ENCODE results near the gene MOV10. TPM values are rescaled to one million over a fixed set of nuclear protein-coding genes. Genes with fewer than 3 reads are reported as not detected.

Gene MOV10
- total and polyA plus RNA-seq, 5 donors from 2014 or later: 26.1 to 94.2 (median 29.8) TPM

- H3K4me1 Mint-ChIP-seq: no peaks in the 10 kb centered on the region
- H3K4me3 Mint-ChIP-seq: no peak overlapping the region
- H3K9me3 Mint-ChIP-seq: no peaks in the 10 kb centered on the region
- no peak overlapping the region for H3K4me3 ChIP-seq (ENCODE audit: low read depth, low read length)
- peaks cover 14% of the 10 kb centered on the region for H3K27me3 Mint-ChIP-seq
- H3K27ac Mint-ChIP-seq: no peak overlapping the region
- no peaks in the 10 kb centered on the region for H3K9me3 ChIP-seq (ENCODE audit: control insufficient read depth in 2 of 2, low read length in 2 of 2)
- H3K27ac ChIP-seq (ENCODE audit: insufficient read depth, low read length, poor library complexity, severe bottlenecking): no peak overlapping the region
- H3K27me3 ChIP-seq (ENCODE audit: control insufficient read depth, insufficient read depth, low read length): no peaks in the 10 kb centered on the region
- H3K36me3 ChIP-seq (ENCODE audit: control insufficient read depth, insufficient read depth, low read length): no peaks in the 10 kb centered on the region
- no peak for DNase-seq
- no peaks in the 10 kb centered on the region for H3K36me3 Mint-ChIP-seq
- ATAC-seq (ENCODE audit: low read depth in 2 of 2): no peak
- no peaks in the 10 kb centered on the region for H3K4me1 ChIP-seq (ENCODE audit: control insufficient read depth, insufficient read depth, low read length, poor library complexity, severe bottlenecking)
Observed at GRCh38 chr1:112731451-112731850, 57.0 kb downstream of the MOV10 start.

- H3K4me3 ChIP-seq (ENCODE audit: low read depth, low read length): no peak overlapping the region
- no peak overlapping the region for H3K4me3 Mint-ChIP-seq
- no peaks in the 10 kb centered on the region for H3K36me3 Mint-ChIP-seq
- no peaks in the 10 kb centered on the region for H3K36me3 ChIP-seq (ENCODE audit: control insufficient read depth, insufficient read depth, low read length)
- no peak overlapping the region for H3K27ac ChIP-seq (ENCODE audit: insufficient read depth, low read length, poor library complexity, severe bottlenecking)
- H3K4me1 Mint-ChIP-seq: no peaks in the 10 kb centered on the region
- peaks cover 28% of the 10 kb centered on the region for H3K27me3 Mint-ChIP-seq
- no peaks in the 10 kb centered on the region for H3K4me1 ChIP-seq (ENCODE audit: control insufficient read depth, insufficient read depth, low read length, poor library complexity, severe bottlenecking)
- peaks cover 21% of the 10 kb centered on the region for H3K27me3 ChIP-seq (ENCODE audit: control insufficient read depth, insufficient read depth, low read length)
- no peaks in the 10 kb centered on the region for H3K9me3 ChIP-seq (ENCODE audit: control insufficient read depth in 2 of 2, low read length in 2 of 2)
- H3K27ac Mint-ChIP-seq: no peak overlapping the region
- H3K9me3 Mint-ChIP-seq: peaks cover 0 to 3% (median 0%) of the 10 kb centered on the region in 7 donors
- DNase-seq (no peak), ATAC-seq (ENCODE audit: low read depth in 2 of 2) (no peak)
Observed at GRCh38 chr1:112735752-112736151, 61.3 kb downstream of the MOV10 start.

DNA sequence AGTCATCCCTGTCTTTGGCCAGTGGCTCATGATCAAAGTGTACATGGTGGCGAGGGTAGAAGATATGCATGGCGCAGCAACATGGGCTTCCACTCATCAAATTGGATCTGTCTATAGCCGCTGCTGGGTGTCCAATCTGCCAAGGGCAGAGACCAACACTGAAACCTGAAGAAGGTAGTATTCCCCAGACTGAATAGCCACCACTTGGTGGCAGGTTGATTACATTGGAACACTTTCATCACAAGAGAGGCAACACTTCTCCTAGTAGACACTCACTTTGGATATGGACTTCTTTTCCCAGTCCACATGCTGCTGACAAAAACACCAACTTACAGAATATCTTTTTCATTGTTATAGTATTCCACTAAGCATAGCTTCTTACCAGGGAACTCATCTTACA is 63.1 kb downstream of the MOV10 start:
- H3K9me3 Mint-ChIP-seq: peaks cover 0 to 3% (median 0%) of the 10 kb centered on the region in 7 donors
- no peak overlapping the region for H3K27ac ChIP-seq (ENCODE audit: insufficient read depth, low read length, poor library complexity, severe bottlenecking)
- no peaks in the 10 kb centered on the region for H3K36me3 ChIP-seq (ENCODE audit: control insufficient read depth, insufficient read depth, low read length)
- no peaks in the 10 kb centered on the region for H3K4me1 ChIP-seq (ENCODE audit: control insufficient read depth, insufficient read depth, low read length, poor library complexity, severe bottlenecking)
- H3K36me3 Mint-ChIP-seq: no peaks in the 10 kb centered on the region
- H3K4me3 Mint-ChIP-seq: no peak overlapping the region
- H3K27me3 Mint-ChIP-seq: peaks cover 34% of the 10 kb centered on the region
- H3K9me3 ChIP-seq (ENCODE audit: control insufficient read depth in 2 of 2, low read length in 2 of 2): no peaks in the 10 kb centered on the region
- H3K27me3 ChIP-seq (ENCODE audit: control insufficient read depth, insufficient read depth, low read length): peaks cover 26% of the 10 kb centered on the region
- no peaks in the 10 kb centered on the region for H3K4me1 Mint-ChIP-seq
- DNase-seq (no peak), ATAC-seq (ENCODE audit: low read depth in 2 of 2) (no peak)
- no peak overlapping the region for H3K27ac Mint-ChIP-seq
- H3K4me3 ChIP-seq (ENCODE audit: low read depth, low read length): no peak overlapping the region

GRCh38 chr1:112743174-112744008 is 68.9 kb downstream of the MOV10 start:
- Mint-ChIP-seq H3K4me3 (peak overlapping the region in 1 of 4 donors; percentile 52), H3K27ac (no peak overlapping the region), H3K36me3 (no peaks in the 10 kb centered on the region), H3K4me1 (peaks cover 0 to 10% (median 0%) of the 10 kb centered on the region in 4 donors), H3K27me3 (peaks cover 70% of the 10 kb centered on the region), H3K9me3 (peaks cover 0 to 12% (median 1%) of the 10 kb centered on the region in 7 donors)
- no peaks in the 10 kb centered on the region for H3K9me3 ChIP-seq (ENCODE audit: control insufficient read depth in 2 of 2, low read length in 2 of 2)
- ATAC-seq (ENCODE audit: low read depth in 2 of 2): no peak
- H3K4me1 ChIP-seq (ENCODE audit: control insufficient read depth, insufficient read depth, low read length, poor library complexity, severe bottlenecking): no peaks in the 10 kb centered on the region
- no peak overlapping the region for H3K27ac ChIP-seq (ENCODE audit: insufficient read depth, low read length, poor library complexity, severe bottlenecking)
- H3K36me3 ChIP-seq (ENCODE audit: control insufficient read depth, insufficient read depth, low read length): no peaks in the 10 kb centered on the region
- H3K27me3 ChIP-seq (ENCODE audit: control insufficient read depth, insufficient read depth, low read length): peaks cover 22% of the 10 kb centered on the region
- H3K4me3 ChIP-seq (ENCODE audit: low read depth, low read length): no peak overlapping the region
- DNase-seq: no peak

DNA sequence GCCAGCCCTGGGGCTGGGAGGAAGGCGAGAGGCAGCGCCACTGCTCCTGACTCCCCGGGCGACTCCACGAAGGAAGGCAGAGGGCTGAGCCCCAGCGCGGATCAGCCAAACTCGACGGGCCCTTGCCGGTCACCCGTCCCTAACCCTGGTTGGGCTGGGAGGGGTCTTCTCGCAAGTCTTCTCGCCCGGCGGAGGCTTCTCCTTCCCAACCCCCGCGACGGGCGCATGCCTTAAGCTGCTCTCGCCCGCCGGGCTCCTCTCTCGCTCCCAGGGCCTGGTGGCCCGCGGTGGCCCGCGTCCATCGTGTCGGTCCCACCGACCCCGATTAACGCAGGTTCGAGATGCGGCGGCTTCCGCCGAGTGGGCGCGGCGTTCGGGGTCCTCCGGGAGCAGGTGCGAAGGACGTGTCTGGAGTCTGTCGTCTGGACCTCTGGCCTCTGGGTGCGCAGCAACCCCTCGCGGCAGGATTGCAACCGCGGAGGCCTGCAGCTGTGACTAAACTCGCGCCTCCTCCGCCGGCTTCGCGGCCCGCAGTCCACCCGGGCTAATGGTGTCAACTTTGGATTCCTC is 69.6 kb downstream of the MOV10 start:
- peaks cover 0 to 10% (median 0%) of the 10 kb centered on the region in 4 donors for H3K4me1 Mint-ChIP-seq
- DNase-seq (no peak), ATAC-seq (ENCODE audit: low read depth in 2 of 2) (no peak)
- H3K4me3 Mint-ChIP-seq: peak overlapping the region in 1 of 4 donors; percentile 52
- H3K36me3 ChIP-seq (ENCODE audit: control insufficient read depth, insufficient read depth, low read length): no peaks in the 10 kb centered on the region
- no peak overlapping the region for H3K27ac ChIP-seq (ENCODE audit: insufficient read depth, low read length, poor library complexity, severe bottlenecking)
- no peaks in the 10 kb centered on the region for H3K36me3 Mint-ChIP-seq
- H3K9me3 Mint-ChIP-seq: peaks cover 0 to 12% (median 1%) of the 10 kb centered on the region in 7 donors
- H3K27ac Mint-ChIP-seq: no peak overlapping the region
- H3K4me1 ChIP-seq (ENCODE audit: control insufficient read depth, insufficient read depth, low read length, poor library complexity, severe bottlenecking): no peaks in the 10 kb centered on the region
- H3K4me3 ChIP-seq (ENCODE audit: low read depth, low read length): no peak overlapping the region
- H3K27me3 Mint-ChIP-seq: peaks cover 68% of the 10 kb centered on the region
- no peaks in the 10 kb centered on the region for H3K9me3 ChIP-seq (ENCODE audit: control insufficient read depth in 2 of 2, low read length in 2 of 2)
- peaks cover 18% of the 10 kb centered on the region for H3K27me3 ChIP-seq (ENCODE audit: control insufficient read depth, insufficient read depth, low read length)

DNA sequence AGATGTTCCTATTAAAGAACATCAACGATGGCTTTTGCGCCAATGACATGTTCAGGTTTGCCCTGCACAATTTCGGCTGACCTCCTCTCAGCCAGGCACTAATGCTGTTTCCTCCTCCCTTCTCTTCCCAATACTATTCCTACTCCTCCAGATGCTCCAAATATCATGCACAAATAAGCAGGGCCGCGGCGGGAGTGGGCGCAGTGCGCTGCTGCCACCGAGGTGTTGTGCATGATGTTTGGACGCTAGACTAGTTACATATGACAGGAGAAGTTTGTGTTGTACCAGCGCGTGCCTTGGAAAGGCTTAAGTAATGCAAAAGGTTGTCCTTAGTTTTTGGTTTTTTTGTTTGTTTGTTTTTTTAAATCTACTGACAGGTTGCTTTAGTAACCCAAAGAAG is 73.9 kb downstream of the MOV10 start:
- H3K27me3 Mint-ChIP-seq: peaks cover 64% of the 10 kb centered on the region

More for the DNA sequence above, 73.9 kb downstream of the MOV10 start:
- no peak for ATAC-seq (ENCODE audit: low read depth in 2 of 2)
- Histone ChIP-seq H3K27ac (ENCODE audit: insufficient read depth, low read length, poor library complexity, severe bottlenecking) (no peak overlapping the region), H3K9me3 (ENCODE audit: control insufficient read depth in 2 of 2, low read length in 2 of 2) (no peaks in the 10 kb centered on the region), H3K27me3 (ENCODE audit: control insufficient read depth, insufficient read depth, low read length) (peaks cover 2% of the 10 kb centered on the region), H3K4me1 (ENCODE audit: control insufficient read depth, insufficient read depth, low read length, poor library complexity, severe bottlenecking) (no peaks in the 10 kb centered on the region), H3K4me3 (ENCODE audit: low read depth, low read length) (no peak overlapping the region), H3K36me3 (ENCODE audit: control insufficient read depth, insufficient read depth, low read length) (no peaks in the 10 kb centered on the region)
- no peak overlapping the region for H3K4me3 Mint-ChIP-seq
- DNase-seq: no peak
- H3K27ac Mint-ChIP-seq: no peak overlapping the region
- no peaks in the 10 kb centered on the region for H3K36me3 Mint-ChIP-seq
- H3K9me3 Mint-ChIP-seq: peaks cover 0 to 10% (median 2%) of the 10 kb centered on the region in 7 donors
- peaks cover 0 to 7% (median 0%) of the 10 kb centered on the region in 4 donors for H3K4me1 Mint-ChIP-seq

Data from CD4-positive, CD25-positive, alpha-beta regulatory T cell (primary cell).